ENCODE results near the gene TAOK1. TPM values are rescaled to one million over a fixed set of nuclear protein-coding genes. Genes with fewer than 3 reads are reported as not detected.

The TAOK1 gene
- total and polyA plus RNA-seq, 2 of the 13 experiments (the other 11 are each of a cell fraction or from before 2014, with no cell fraction given), result 14.1 to 23.0 TPM

DNA sequence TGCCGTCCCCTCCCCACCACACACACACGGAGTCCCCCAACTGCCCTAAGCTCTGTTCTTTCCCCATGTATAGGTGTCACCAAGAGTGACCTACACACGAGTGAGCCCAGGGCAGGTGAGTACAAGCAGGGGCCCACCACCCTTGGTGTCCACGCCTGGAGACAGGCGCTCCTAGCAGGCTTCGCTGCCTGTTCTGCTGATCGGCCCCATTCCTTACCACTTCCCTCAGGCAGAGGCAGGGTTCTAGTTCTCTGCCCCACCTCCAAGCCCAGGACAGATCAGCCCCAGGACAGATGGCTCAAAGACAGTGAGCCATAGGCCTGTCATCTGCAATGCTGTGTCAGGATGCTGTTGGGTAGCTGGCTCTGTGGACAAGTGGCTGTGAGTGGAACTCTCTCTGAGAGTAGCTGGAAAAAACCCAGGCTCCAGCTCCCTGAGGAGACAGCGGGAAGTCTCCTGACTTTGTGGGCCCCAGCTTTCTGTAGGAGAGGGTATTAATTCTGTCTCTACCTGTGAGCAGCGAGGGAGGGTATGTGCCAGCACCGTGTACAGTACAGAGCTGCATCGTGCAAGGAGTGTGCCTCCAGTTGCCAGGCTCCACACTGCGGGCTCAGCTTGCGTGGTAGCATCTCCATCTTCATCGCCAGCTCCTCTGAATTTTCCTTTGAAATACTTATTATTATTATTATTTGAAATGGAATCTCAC lies 179.2 kb downstream of the TAOK1 start (continued):
- no peak for TF ChIP-seq ZBTB49 (CRISPR knock-in tag; IDR thresholded peaks at IDR 0.05; ENCODE audit: borderline replicate concordance)
- no peak for TF ChIP-seq ZNF142 (CRISPR knock-in tag; IDR thresholded peaks at IDR 0.05)
- TF ChIP-seq SNAPC5 (CRISPR knock-in tag; IDR thresholded peaks at IDR 0.05; ENCODE audit: borderline replicate concordance), result no peak
- TF ChIP-seq ZNF501 (CRISPR knock-in tag; IDR thresholded peaks at IDR 0.05), result peak; percentile 58; the same call in 1 of the 2 replicates
- no peak for TF ChIP-seq ZNF333 (CRISPR knock-in tag; IDR thresholded peaks at IDR 0.05; ENCODE audit: borderline replicate concordance)
- no peak for TF ChIP-seq REXO4 (CRISPR knock-in tag; IDR thresholded peaks at IDR 0.05; ENCODE audit: borderline replicate concordance)
- TF ChIP-seq PATZ1 (CRISPR knock-in tag; IDR thresholded peaks at IDR 0.05), result peak; percentile 4; the same call in 1 of the 2 replicates
- TF ChIP-seq, protein P1, sequence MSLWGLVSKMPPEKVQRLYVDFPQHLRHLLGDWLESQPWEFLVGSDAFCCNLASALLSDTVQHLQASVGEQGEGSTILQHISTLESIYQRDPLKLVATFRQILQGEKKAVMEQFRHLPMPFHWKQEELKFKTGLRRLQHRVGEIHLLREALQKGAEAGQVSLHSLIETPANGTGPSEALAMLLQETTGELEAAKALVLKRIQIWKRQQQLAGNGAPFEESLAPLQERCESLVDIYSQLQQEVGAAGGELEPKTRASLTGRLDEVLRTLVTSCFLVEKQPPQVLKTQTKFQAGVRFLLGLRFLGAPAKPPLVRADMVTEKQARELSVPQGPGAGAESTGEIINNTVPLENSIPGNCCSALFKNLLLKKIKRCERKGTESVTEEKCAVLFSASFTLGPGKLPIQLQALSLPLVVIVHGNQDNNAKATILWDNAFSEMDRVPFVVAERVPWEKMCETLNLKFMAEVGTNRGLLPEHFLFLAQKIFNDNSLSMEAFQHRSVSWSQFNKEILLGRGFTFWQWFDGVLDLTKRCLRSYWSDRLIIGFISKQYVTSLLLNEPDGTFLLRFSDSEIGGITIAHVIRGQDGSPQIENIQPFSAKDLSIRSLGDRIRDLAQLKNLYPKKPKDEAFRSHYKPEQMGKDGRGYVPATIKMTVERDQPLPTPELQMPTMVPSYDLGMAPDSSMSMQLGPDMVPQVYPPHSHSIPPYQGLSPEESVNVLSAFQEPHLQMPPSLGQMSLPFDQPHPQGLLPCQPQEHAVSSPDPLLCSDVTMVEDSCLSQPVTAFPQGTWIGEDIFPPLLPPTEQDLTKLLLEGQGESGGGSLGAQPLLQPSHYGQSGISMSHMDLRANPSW (CRISPR knock-in tag; IDR thresholded peaks at IDR 0.05; ENCODE audit: borderline replicate concordance), result no peak
- TF ChIP-seq THAP11 (CRISPR knock-in tag; IDR thresholded peaks at IDR 0.05), result 0 out of 2 replicates have a peak, but pooled peaks have one; percentile 5
- no peak for TF ChIP-seq SRF (IDR thresholded peaks at IDR 0.05; ENCODE audit: low read depth, low read length)

Data from HepG2 (cell line).